ENCODE data around the gene GALNT1.

GALNT1 gene

DNA sequence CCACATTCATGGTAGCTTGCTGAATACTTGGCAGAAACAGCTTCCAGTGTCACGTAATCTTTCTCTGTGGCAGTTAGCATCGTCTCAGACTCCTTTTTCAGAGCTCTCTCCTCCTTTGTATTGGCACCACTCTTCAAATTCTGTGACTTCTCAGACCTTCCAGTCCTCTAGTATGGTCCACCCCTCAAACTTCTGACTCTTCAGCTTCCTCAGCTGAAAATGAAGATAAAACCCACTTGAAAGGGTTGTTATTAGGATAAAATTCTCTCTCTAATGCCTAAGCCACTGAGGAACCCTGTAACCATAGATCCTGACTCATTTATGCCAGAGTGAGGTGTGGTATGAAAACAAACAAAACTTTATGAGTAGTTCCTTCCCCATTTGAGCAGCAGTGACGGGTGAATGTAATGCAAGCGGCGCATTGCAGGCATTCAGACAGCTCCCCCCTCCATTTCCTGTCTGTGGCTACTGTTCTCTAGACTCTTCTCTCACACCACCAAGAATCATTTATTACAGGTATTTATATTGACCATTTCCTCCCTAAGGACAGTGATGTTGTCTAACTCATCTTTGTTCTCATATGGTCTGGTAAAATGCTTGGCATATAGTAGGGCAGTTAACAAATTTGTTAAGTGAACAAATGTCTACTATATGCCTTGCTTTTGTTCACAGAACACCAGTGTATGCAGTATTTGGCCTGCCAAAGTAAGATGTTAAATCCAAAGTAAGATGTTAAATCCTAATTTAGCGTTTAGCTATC is 35.3 kb downstream of the GALNT1 start:
- H3K4me1 ChIP-seq (ENCODE audit: low read depth, poor library complexity, severe bottlenecking), result no peaks in the 10 kb centered on the region
- H2AFZ ChIP-seq (ENCODE audit: low read depth), result no peak overlapping the region
- H3K27me3 ChIP-seq (ENCODE audit: insufficient read depth, low read depth), result no peaks in the 10 kb centered on the region
- H3K9ac ChIP-seq, result no peak overlapping the region
- H3K36me3 ChIP-seq (ENCODE audit: insufficient read depth), result no peaks in the 10 kb centered on the region
- no peaks in the 10 kb centered on the region for H4K20me1 ChIP-seq (ENCODE audit: insufficient read depth)
- H3K4me2 ChIP-seq, result no peak overlapping the region
- no peak overlapping the region for H3K4me3 ChIP-seq (IDR thresholded peaks at IDR 0.05; ENCODE audit: insufficient read depth, low read depth, low read length)
- TF ChIP-seq, protein P1, sequence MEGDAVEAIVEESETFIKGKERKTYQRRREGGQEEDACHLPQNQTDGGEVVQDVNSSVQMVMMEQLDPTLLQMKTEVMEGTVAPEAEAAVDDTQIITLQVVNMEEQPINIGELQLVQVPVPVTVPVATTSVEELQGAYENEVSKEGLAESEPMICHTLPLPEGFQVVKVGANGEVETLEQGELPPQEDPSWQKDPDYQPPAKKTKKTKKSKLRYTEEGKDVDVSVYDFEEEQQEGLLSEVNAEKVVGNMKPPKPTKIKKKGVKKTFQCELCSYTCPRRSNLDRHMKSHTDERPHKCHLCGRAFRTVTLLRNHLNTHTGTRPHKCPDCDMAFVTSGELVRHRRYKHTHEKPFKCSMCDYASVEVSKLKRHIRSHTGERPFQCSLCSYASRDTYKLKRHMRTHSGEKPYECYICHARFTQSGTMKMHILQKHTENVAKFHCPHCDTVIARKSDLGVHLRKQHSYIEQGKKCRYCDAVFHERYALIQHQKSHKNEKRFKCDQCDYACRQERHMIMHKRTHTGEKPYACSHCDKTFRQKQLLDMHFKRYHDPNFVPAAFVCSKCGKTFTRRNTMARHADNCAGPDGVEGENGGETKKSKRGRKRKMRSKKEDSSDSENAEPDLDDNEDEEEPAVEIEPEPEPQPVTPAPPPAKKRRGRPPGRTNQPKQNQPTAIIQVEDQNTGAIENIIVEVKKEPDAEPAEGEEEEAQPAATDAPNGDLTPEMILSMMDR (conservative IDR thresholded peaks at IDR 0.05; ENCODE audit: low read depth, low read length), result no peak
- no peak overlapping the region for H3K27ac ChIP-seq
- 0 out of 2 replicates have a peak, but pooled peaks cover 3% of the 10 kb centered on the region for H3K79me2 ChIP-seq (ENCODE audit: insufficient read depth, low read depth)

DNA sequence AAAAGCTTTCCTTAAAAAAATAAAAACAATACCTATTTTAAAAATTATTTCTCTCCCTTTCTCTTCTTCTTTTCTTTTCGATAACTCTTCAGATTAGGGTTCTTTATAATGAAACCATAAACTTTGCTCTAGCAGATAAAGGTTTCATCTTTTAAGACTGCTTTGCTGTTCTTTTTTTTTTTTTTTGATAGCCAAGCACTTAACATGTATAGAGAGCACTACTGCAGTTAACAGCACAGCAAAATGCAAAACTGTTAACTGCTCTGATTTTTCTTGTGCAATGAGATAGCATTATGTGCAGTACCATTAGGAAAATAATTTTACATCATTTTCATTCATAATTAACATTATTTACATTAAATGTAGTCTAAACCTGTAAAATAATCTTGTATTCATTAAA is 36.3 kb downstream of the GALNT1 start:
- Histone ChIP-seq H3K9ac (no peak overlapping the region), H3K4me2 (no peak overlapping the region), H3K27ac (no peak overlapping the region), H4K20me1 (ENCODE audit: insufficient read depth) (no peaks in the 10 kb centered on the region), H3K4me3 (IDR thresholded peaks at IDR 0.05; ENCODE audit: insufficient read depth, low read depth, low read length) (no peak overlapping the region), H3K4me1 (ENCODE audit: low read depth, poor library complexity, severe bottlenecking) (peaks cover 6% of the 10 kb centered on the region), H3K27me3 (ENCODE audit: insufficient read depth, low read depth) (no peaks in the 10 kb centered on the region), H3K36me3 (ENCODE audit: insufficient read depth) (no peaks in the 10 kb centered on the region), H2AFZ (ENCODE audit: low read depth) (no peak overlapping the region), H3K79me2 (ENCODE audit: insufficient read depth, low read depth) (no peaks in the 10 kb centered on the region)
- TF ChIP-seq, protein P1 (conservative IDR thresholded peaks at IDR 0.05; ENCODE audit: low read depth, low read length), result no peak

DNA sequence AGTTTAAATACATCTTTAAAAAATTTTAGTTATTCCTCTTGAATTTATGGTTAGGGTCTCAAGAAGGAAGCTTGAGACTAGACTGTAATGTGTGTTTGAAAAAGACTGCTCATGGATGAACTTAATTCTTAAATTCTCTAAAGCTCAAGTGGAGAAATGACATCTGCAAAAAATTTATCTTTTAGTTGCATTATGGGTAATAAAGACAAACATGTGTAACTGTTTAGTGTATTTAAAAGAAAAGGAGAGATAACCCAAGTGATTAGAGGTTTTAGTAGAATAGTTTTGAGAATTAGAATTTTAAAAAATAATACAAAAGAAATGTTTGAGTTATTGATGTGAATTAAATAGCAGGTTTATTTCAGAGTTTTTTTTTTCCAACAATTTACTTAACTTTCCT is 36.7 kb downstream of the GALNT1 start:
- H3K4me3 ChIP-seq (IDR thresholded peaks at IDR 0.05; ENCODE audit: insufficient read depth, low read depth, low read length), result no peak overlapping the region
- no peaks in the 10 kb centered on the region for H3K36me3 ChIP-seq (ENCODE audit: insufficient read depth)
- no peak overlapping the region for H3K4me2 ChIP-seq
- TF ChIP-seq, protein P1 (conservative IDR thresholded peaks at IDR 0.05; ENCODE audit: low read depth, low read length), result no peak
- H3K4me1 ChIP-seq (ENCODE audit: low read depth, poor library complexity, severe bottlenecking), result peaks cover 11% of the 10 kb centered on the region
- no peak overlapping the region for H3K9ac ChIP-seq
- H3K79me2 ChIP-seq (ENCODE audit: insufficient read depth, low read depth), result no peaks in the 10 kb centered on the region
- no peaks in the 10 kb centered on the region for H3K27me3 ChIP-seq (ENCODE audit: insufficient read depth, low read depth)
- no peaks in the 10 kb centered on the region for H4K20me1 ChIP-seq (ENCODE audit: insufficient read depth)
- H2AFZ ChIP-seq (ENCODE audit: low read depth), result no peak overlapping the region
- H3K27ac ChIP-seq, result no peak overlapping the region

DNA sequence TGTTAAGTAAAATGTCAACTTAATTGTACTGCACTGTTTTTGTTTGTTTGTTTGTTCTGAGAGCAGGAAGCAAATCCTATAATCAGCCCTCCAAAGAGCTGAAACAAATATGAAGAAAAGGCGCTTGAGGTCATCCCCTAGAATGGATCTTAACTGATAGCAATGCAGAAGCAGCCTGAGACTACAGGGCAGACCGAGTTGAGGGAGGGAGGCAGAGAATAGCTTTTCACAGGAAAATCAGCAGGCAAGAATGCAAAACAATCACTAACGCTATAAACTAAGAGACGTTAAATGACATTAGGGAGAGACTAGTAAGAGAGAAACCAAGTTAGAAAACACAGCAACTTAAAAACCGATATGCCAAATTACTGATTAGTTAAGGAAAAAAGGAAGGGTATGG is 37.2 kb downstream of the GALNT1 start:
- Histone ChIP-seq H3K27me3 (ENCODE audit: insufficient read depth, low read depth) (no peaks in the 10 kb centered on the region), H3K36me3 (ENCODE audit: insufficient read depth) (no peaks in the 10 kb centered on the region), H3K4me3 (IDR thresholded peaks at IDR 0.05; ENCODE audit: insufficient read depth, low read depth, low read length) (no peak overlapping the region), H3K27ac (no peak overlapping the region), H4K20me1 (ENCODE audit: insufficient read depth) (no peaks in the 10 kb centered on the region), H3K79me2 (ENCODE audit: insufficient read depth, low read depth) (no peaks in the 10 kb centered on the region), H3K4me1 (ENCODE audit: low read depth, poor library complexity, severe bottlenecking) (peaks cover 15% of the 10 kb centered on the region), H2AFZ (ENCODE audit: low read depth) (no peak overlapping the region), H3K4me2 (no peak overlapping the region), H3K9ac (no peak overlapping the region)
- TF ChIP-seq, protein P1 (conservative IDR thresholded peaks at IDR 0.05; ENCODE audit: low read depth, low read length), result no peak

Measured in KMS-11 (cell line).